Stomach (tissue), 4 donors: Measurements from ENCODE around the gene BABAM1.

ENCODE experiments used
- CTCF ChIP-seq, 7 experiments: fragments of 450-650 bp in 4 of 7; fragments of 200-600 bp in 3 of 7; sonication (generic) in 3 of 7; IDR thresholded peaks; one replicate each; pipeline ENCODE4 v1.5.1; 2016 to 2019; ENCODE audit warnings: antibody characterized with exemption in 7 of 7, control low read depth in 2 of 7, mild to moderate bottlenecking in 1 of 7
- EP300 ChIP-seq: sonication (generic); formaldehyde crosslinking; IDR thresholded peaks from one replicate; pipeline ENCODE4 v1.6.1; 2017; ENCODE audit warnings: antibody characterized with exemption

GRCh38 chr19:17254636-17255035, 12.6 kb upstream of the BABAM1 start:
- TF ChIP-seq CTCF (IDR thresholded peaks at IDR 0.05) (no peak), EP300 (no peak)
